GM23338 (cell line): ENCODE measurements around the gene SLC38A8. TPM values are rescaled to one million over a fixed set of nuclear protein-coding genes. Genes with fewer than 3 reads are reported as not detected.

ENCODE experiments used
- ATAC-seq: fragments of 200-7000 bp; cut with Tn5 transposase; 3 replicates; pipeline ENCODE4 v1.9.1; 2020
- DNase-seq: peaks from one replicate; pipeline ENCODE4 v3.0.0-alpha.2; 2015; ENCODE audit warnings: low spot score
- H2AFZ ChIP-seq: fragments of 200-600 bp; sonication (generic); 2 replicates; pipeline ENCODE4 v1.8.0; 2016; ENCODE audit warnings: antibody characterized with exemption, mild to moderate bottlenecking, moderate library complexity
- H3F3A ChIP-seq: fragments of 200-600 bp; sonication (generic); replicated peaks from 2 replicates; pipeline ENCODE4 v1.8.0; 2017; ENCODE audit warnings: antibody characterized with exemption, mixed run types, low read depth
- H3K27ac ChIP-seq: fragments of 200-600 bp; sonication (generic); 2 replicates; pipeline ENCODE4 v1.6.1; 2016; ENCODE audit warnings: low read depth
- H3K27me3 ChIP-seq: fragments of 200-600 bp; sonication (generic); 2 replicates; pipeline ENCODE4 v1.8.0; 2016; ENCODE audit warnings: mild to moderate bottlenecking, mixed run types, moderate library complexity; ENCODE audit not compliant: insufficient read depth
- H3K36me3 ChIP-seq: fragments of 200-600 bp; sonication (generic); 2 replicates; pipeline ENCODE4 v1.8.0; 2016; ENCODE audit warnings: mild to moderate bottlenecking; ENCODE audit not compliant: insufficient read depth
- H3K4me1 ChIP-seq: fragments of 200-600 bp; sonication (generic); 2 replicates; pipeline ENCODE4 v1.8.0; 2016; ENCODE audit warnings: mild to moderate bottlenecking, moderate library complexity; ENCODE audit not compliant: insufficient read depth
- H3K4me2 ChIP-seq: fragments of 200-600 bp; sonication (generic); 2 replicates; pipeline ENCODE4 v1.7.1; 2017; ENCODE audit warnings: mixed run types
- H3K4me3 ChIP-seq: fragments of 200-600 bp; sonication (generic); 2 replicates; pipeline ENCODE4 v1.6.1; 2016; ENCODE audit warnings: mixed run types
- H3K79me2 ChIP-seq: fragments of 200-600 bp; sonication (generic); replicated peaks from 2 replicates; pipeline ENCODE4 v1.8.0; 2017; ENCODE audit warnings: mild to moderate bottlenecking; ENCODE audit not compliant: insufficient read depth
- H3K9me2 ChIP-seq: fragments of 200-600 bp; sonication (generic); 2 replicates; pipeline ENCODE4 v1.8.0; 2017; ENCODE audit not compliant: insufficient read depth
- H4K20me1 ChIP-seq: fragments of 200-600 bp; sonication (generic); replicated peaks from 2 replicates; pipeline ENCODE4 v1.8.0; 2017; ENCODE audit warnings: mild to moderate bottlenecking; ENCODE audit not compliant: insufficient read depth
- H3K27ac Mint-ChIP-seq: 2 replicates; pipeline ENCODE4 v1.8.0; 2020; ENCODE audit warnings: inconsistent platforms, mild to moderate bottlenecking, moderate library complexity, mixed read lengths
- H3K27me3 Mint-ChIP-seq: 3 replicates; pipeline ENCODE4 v1.8.0; 2022; ENCODE audit warnings: low read depth, mild to moderate bottlenecking, moderate library complexity, mixed read lengths, inconsistent platforms; ENCODE audit not compliant: insufficient read depth, poor library complexity
- H3K36me3 Mint-ChIP-seq: 3 replicates; pipeline ENCODE4 v1.8.0; 2021; ENCODE audit warnings: low read depth, mild to moderate bottlenecking, inconsistent platforms, moderate library complexity, mixed read lengths
- H3K4me1 Mint-ChIP-seq: 3 replicates; pipeline ENCODE4 v1.8.0; 2020; ENCODE audit warnings: mild to moderate bottlenecking, inconsistent platforms, mixed read lengths
- H3K4me3 Mint-ChIP-seq: 3 replicates; pipeline ENCODE4 v1.8.0; 2021; ENCODE audit warnings: moderate library complexity, mild to moderate bottlenecking, inconsistent platforms, mixed read lengths
- H3K9me3 Mint-ChIP-seq: 3 replicates; pipeline ENCODE4 v1.8.0; 2020; ENCODE audit warnings: moderate library complexity, mild to moderate bottlenecking, inconsistent platforms, mixed read lengths
- CREB1 ChIP-seq: fragments of 250-450 bp; sonication (Bioruptor Pico); IDR thresholded peaks from 2 replicates; pipeline ENCODE4 v1.5.0; 2020; ENCODE audit warnings: low read depth, mild to moderate bottlenecking, moderate library complexity
- CTCF ChIP-seq, 2 experiments: fragments of 200-600 bp in 1 of 2; sonication (generic) in 1 of 2; conservative IDR thresholded peaks; 2 replicates each; pipeline versions ENCODE4 v1.5.1 to v1.6.1; 2016 to 2017; ENCODE audit warnings: antibody characterized with exemption in 2 of 2, low read depth in 2 of 2, mild to moderate bottlenecking in 2 of 2, moderate library complexity in 1 of 2
- EZH2phosphoT487 ChIP-seq: fragments of 200-600 bp; sonication (generic); IDR thresholded peaks from one replicate; pipeline ENCODE4 v1.8.1; 2018; ENCODE audit warnings: antibody characterized with exemption; ENCODE audit not compliant: unreplicated experiment
- JUNB ChIP-seq: IDR thresholded peaks from one replicate; pipeline ENCODE4 v1.6.1; 2016; ENCODE audit warnings: antibody characterized with exemption; ENCODE audit not compliant: unreplicated experiment
- NANOG ChIP-seq: IDR thresholded peaks from 2 replicates; pipeline ENCODE4 v1.6.1; 2016; ENCODE audit warnings: antibody characterized with exemption, borderline replicate concordance
- POLR2AphosphoS5 ChIP-seq: IDR thresholded peaks from 2 replicates; pipeline ENCODE4 v1.6.1; 2016; ENCODE audit warnings: antibody characterized with exemption, low read depth
- STAT1 ChIP-seq: IDR thresholded peaks from one replicate; pipeline ENCODE4 v1.6.1; 2016; ENCODE audit warnings: antibody characterized with exemption; ENCODE audit not compliant: unreplicated experiment
- ZNF462 ChIP-seq: fragments of 250-450 bp; sonication (Bioruptor Pico); IDR thresholded peaks from 2 replicates; pipeline ENCODE4 v1.5.0; 2020; ENCODE audit warnings: mild to moderate bottlenecking, moderate library complexity
- polyA plus RNA-seq: library from polyadenylated mRNA; unstranded; fragments of >200 nt; fragmentation: Nextera tagmentation; extraction: Ambion mirVana; gene quantifications from 2 replicates; pipeline ENCODE4 v1.2.1, GENCODE V29; 2016
- total RNA-seq: library from RNA; depleted of rRNA; stranded (reverse); fragments of >200 nt; shearing (Covaris generic); gene quantifications from 2 replicates; pipeline ENCODE4 v1.2.3, GENCODE V29; 2014
- TF ChIP-seq, protein P1 (sequence below): IDR thresholded peaks from 2 replicates; pipeline ENCODE4 v1.6.1; 2016; ENCODE audit warnings: antibody characterized with exemption

SLC38A8 gene
- total and polyA plus RNA-seq, 2 experiments from 2014 or later: not detected

DNA sequence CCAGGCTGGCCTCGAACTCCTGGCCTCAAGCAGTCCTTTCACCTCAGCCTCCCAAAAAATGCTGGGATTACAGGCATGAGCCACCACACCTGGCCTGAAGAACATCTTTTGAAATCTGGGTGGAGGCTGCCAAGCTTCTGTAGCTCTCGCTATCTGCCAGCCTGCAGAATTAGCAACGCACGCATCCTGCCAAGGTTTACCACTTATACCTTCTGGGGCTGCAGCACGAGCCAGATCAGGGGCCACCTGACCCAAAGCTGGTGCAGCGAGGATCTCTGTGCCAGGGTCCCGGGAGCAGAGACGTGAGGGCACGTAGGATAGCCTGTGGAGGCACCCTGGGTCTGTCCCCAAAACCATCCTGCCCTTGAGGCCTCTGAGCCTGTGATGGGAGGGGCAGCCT is 22.2 kb downstream of the SLC38A8 start:
- Histone ChIP-seq H3F3A (no peaks in the 10 kb centered on the region), H3K9me2 (no peaks in the 10 kb centered on the region), H2AFZ (no peak overlapping the region), H3K27ac (no peak overlapping the region), H3K36me3 (no peaks in the 10 kb centered on the region), H3K79me2 (no peaks in the 10 kb centered on the region), H3K27me3 (no peaks in the 10 kb centered on the region), H4K20me1 (no peaks in the 10 kb centered on the region), H3K4me2 (no peak overlapping the region), H3K4me1 (no peaks in the 10 kb centered on the region), H3K4me3 (no peak overlapping the region)
- TF ChIP-seq CTCF (conservative IDR thresholded peaks at IDR 0.05; ENCODE audit: low read depth in 2 of 2): no peak
- Mint-ChIP-seq H3K36me3 (peaks cover 13% of the 10 kb centered on the region), H3K4me3 (no peak overlapping the region), H3K27me3 (peaks cover 9% of the 10 kb centered on the region), H3K27ac (no peak overlapping the region), H3K4me1 (peaks cover 11% of the 10 kb centered on the region; the same call in 2 of the 3 replicates), H3K9me3 (peaks cover 29% of the 10 kb centered on the region)
- no peak for DNase-seq
- no peak for ATAC-seq

DNA sequence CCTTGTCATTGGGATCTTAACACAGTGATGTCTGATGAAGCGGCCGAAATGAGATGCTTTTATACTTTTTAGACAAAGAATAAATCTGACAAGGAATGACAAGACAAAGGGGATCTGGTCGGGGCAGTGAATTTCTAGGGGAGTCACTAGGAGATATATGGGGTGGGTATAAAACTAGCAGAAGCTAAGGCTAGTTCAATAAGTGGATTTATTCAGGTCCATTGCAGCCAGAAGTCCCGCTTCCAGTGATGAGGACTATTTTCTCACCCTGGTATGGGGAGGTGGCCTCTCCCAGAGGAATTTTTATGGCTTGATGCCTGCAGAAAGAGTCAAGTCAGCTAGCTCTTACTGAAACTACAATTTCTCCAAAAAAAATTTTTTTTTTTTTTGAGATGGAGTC is 23.9 kb downstream of the SLC38A8 start:
- Histone ChIP-seq H3K9me2 (no peaks in the 10 kb centered on the region), H2AFZ (no peak overlapping the region), H3K4me2 (no peak overlapping the region), H3K4me3 (no peak overlapping the region), H3K79me2 (no peaks in the 10 kb centered on the region), H3K27me3 (no peaks in the 10 kb centered on the region), H3F3A (no peaks in the 10 kb centered on the region), H4K20me1 (no peaks in the 10 kb centered on the region), H3K36me3 (no peaks in the 10 kb centered on the region), H3K4me1 (no peaks in the 10 kb centered on the region; the same call in 1 of the 2 replicates), H3K27ac (no peak overlapping the region)
- Mint-ChIP-seq H3K4me1 (peaks cover 18% of the 10 kb centered on the region), H3K36me3 (peaks cover 13% of the 10 kb centered on the region), H3K4me3 (no peak overlapping the region), H3K9me3 (peaks cover 29% of the 10 kb centered on the region), H3K27me3 (peaks cover 10% of the 10 kb centered on the region), H3K27ac (no peak overlapping the region)
- ATAC-seq: no peak
- DNase-seq: no peak
- no peak for TF ChIP-seq POLR2AphosphoS5
- TF ChIP-seq ZNF462 (CRISPR knock-in tag): no peak
- TF ChIP-seq NANOG: no peak
- no peak for TF ChIP-seq STAT1
- TF ChIP-seq CTCF (conservative IDR thresholded peaks at IDR 0.05; ENCODE audit: low read depth in 2 of 2): no peak
- no peak for TF ChIP-seq JUNB
- no peak for TF ChIP-seq EZH2phosphoT487
- TF ChIP-seq, protein P1, sequence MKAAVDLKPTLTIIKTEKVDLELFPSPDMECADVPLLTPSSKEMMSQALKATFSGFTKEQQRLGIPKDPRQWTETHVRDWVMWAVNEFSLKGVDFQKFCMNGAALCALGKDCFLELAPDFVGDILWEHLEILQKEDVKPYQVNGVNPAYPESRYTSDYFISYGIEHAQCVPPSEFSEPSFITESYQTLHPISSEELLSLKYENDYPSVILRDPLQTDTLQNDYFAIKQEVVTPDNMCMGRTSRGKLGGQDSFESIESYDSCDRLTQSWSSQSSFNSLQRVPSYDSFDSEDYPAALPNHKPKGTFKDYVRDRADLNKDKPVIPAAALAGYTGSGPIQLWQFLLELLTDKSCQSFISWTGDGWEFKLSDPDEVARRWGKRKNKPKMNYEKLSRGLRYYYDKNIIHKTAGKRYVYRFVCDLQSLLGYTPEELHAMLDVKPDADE: no peak
- TF ChIP-seq CREB1 (CRISPR knock-in tag): no peak
